Daoy (cell line): ENCODE measurements around the gene GPR137. TPM values are rescaled to one million over a fixed set of nuclear protein-coding genes. Genes with fewer than 3 reads are reported as not detected.
A peak's percentile ranks its signal among the peaks of the same experiment; 100 is the strongest.
"Not testable (repeated sequence)": the region's sequence is repeated elsewhere in the genome, so short reads cannot be mapped to it uniquely, and the experiment has no call there.

Experiments used
- DNase-seq: peaks from one replicate; pipeline ENCODE4 v3.0.0-alpha.2; 2015; ENCODE audit warnings: low read depth
- total RNA-seq: library from RNA; depleted of rRNA; stranded (reverse); fragments of >200 nt; shearing (Covaris generic); gene quantifications from 2 replicates; pipeline ENCODE4 v1.2.3, GENCODE V29; 2014

The GPR137 gene
- total RNA-seq, 1 experiment from 2014 or later: 24.6 TPM

- DNase-seq: peak; percentile 93
These were observed 18.8 kb downstream of the GPR137 start for GRCh38 chr11:64304316-64305072.

GRCh38 chr11:64305075-64305690 is 19.5 kb downstream of the GPR137 start, which contains the start of gene ESRRA:
TSS of gene ESRRA (plus strand) at chr11:64305524. CDS start at chr11:64307180, 1,656 bp downstream.
- peak; percentile 98 for DNase-seq

GRCh38 chr11:64305691-64306562 is 20.3 kb downstream of the GPR137 start:
- DNase-seq: peak; percentile 73

GRCh38 chr11:64306563-64306875 is 20.9 kb downstream of the GPR137 start:
- no peak for DNase-seq

- DNase-seq: no peak
These were observed 21.4 kb downstream of the GPR137 start for GRCh38 chr11:64306876-64307622.

GRCh38 chr11:64307795-64308194 is 22.1 kb downstream of the GPR137 start:
- DNase-seq: not testable (repeated sequence)

- DNase-seq: no peak
These were observed 27.3 kb downstream of the GPR137 start for GRCh38 chr11:64312947-64313346.

GRCh38 chr11:64313491-64314145 is 28.0 kb downstream of the GPR137 start:
- DNase-seq: no peak

GRCh38 chr11:64314146-64314804 is 28.6 kb downstream of the GPR137 start:
- no peak for DNase-seq

GRCh38 chr11:64314805-64315561 is 29.3 kb downstream of the GPR137 start:
- no peak for DNase-seq

GRCh38 chr11:64315667-64316526 is 30.2 kb downstream of the GPR137 start:
- DNase-seq: not testable (repeated sequence)

GRCh38 chr11:64316672-64317324 is 31.1 kb downstream of the GPR137 start:
- DNase-seq: no peak

- DNase-seq: peak; percentile 98
These were observed 31.8 kb downstream of the GPR137 start, which contains the start of gene TRMT112 for GRCh38 chr11:64317325-64317960. TSS of gene TRMT112 (minus strand) at chr11:64317559. CDS start at chr11:64317526, 33 bp downstream.

GRCh38 chr11:64317961-64318765 is 32.5 kb downstream of the GPR137 start, which contains the start of gene PRDX5:
TSS of gene PRDX5 (plus strand) at chr11:64318121. CDS start at chr11:64318216, 95 bp downstream.
- DNase-seq: peak; percentile 98

GRCh38 chr11:64318766-64319761 is 33.4 kb downstream of the GPR137 start:
- no peak for DNase-seq
